Transverse colon (tissue), 4 donors: ENCODE measurements around the gene SAMD13. TPM values are rescaled to one million over a fixed set of nuclear protein-coding genes. Genes with fewer than 3 reads are reported as not detected.

Experiments
- DNase-seq: peaks from one replicate; pipeline ENCODE4 v3.0.0-alpha.2; 2019
- H3K27ac ChIP-seq, 4 donors: fragments of 200-600 bp; sonication (generic); 2 replicates each; pipeline ENCODE4 v1.5.1; 2016 to 2018; ENCODE audit warnings: inconsistent platforms in 4 of 4
- H3K27me3 ChIP-seq: fragments of 200-600 bp; sonication (generic); 2 replicates; pipeline ENCODE4 v1.5.1; 2017; ENCODE audit warnings: inconsistent platforms
- H3K36me3 ChIP-seq, 4 donors: fragments of 200-600 bp; sonication (generic); 2 replicates each; pipeline ENCODE4 v1.5.1; 2017 to 2019; ENCODE audit warnings: inconsistent platforms in 4 of 4
- H3K4me1 ChIP-seq, 4 donors: fragments of 200-600 bp; sonication (generic); 2 replicates each; pipeline ENCODE4 v1.5.1; 2017 to 2020; ENCODE audit warnings: inconsistent platforms in 4 of 4
- H3K4me3 ChIP-seq, 4 donors: fragments of 200-600 bp; sonication (generic); 1 replicate in 1 of 4; 2 replicates in 3 of 4; pipeline versions ENCODE4 v1.5.1 to v1.6.1; 2017 to 2019; ENCODE audit warnings: inconsistent platforms in 4 of 4
- H3K9me3 ChIP-seq, 2 donors: fragments of 200-600 bp; sonication (generic); 2 replicates each; pipeline ENCODE4 v1.5.1; 2017 to 2019; ENCODE audit warnings: inconsistent platforms in 2 of 2
- CTCF ChIP-seq, 5 experiments: fragments of 200-600 bp in 3 of 5; fragments of 450-650 bp in 2 of 5; sonication (generic) in 3 of 5; IDR thresholded peaks; 1 replicate in 2 of 5; 2 replicates in 3 of 5; pipeline ENCODE4 v1.5.1; 2016 to 2017; ENCODE audit warnings: antibody characterized with exemption in 5 of 5, inconsistent platforms in 3 of 5, mild to moderate bottlenecking in 2 of 5, moderate library complexity in 1 of 5
- EP300 ChIP-seq: sonication (generic); formaldehyde crosslinking; IDR thresholded peaks from one replicate; pipeline ENCODE4 v1.6.1; 2017; ENCODE audit warnings: antibody characterized with exemption, low read depth
- POLR2A ChIP-seq: fragments of 450-650 bp; IDR thresholded peaks from one replicate; pipeline ENCODE4 v1.6.1; 2016; ENCODE audit warnings: antibody characterized with exemption, mild to moderate bottlenecking, moderate library complexity
- POLR2AphosphoS5 ChIP-seq, 3 donors: sonication (generic); formaldehyde crosslinking; IDR thresholded peaks; one replicate each; pipeline ENCODE4 v1.6.1; 2016; ENCODE audit warnings: antibody characterized with exemption in 3 of 3
- WGBS, 2 donors: methylation state at CpG; one replicate each; pipeline ENCODE4 v1.1.5; 2018; ENCODE audit warnings: low coverage in 1 of 2; 5-methylcytosine and 5-hydroxymethylcytosine counted together
- in situ Hi-C, 4 donors: fragments of 200-750 bp; cut with MboI; loops; one replicate each; pipeline versions ENCODE4 v1.15.0 to v1.15.1; 2017; ENCODE audit warnings: low sequenced_read_pairs in 3 of 4, low pct_ligation_motif_present in 1 of 4, low pct_unique_long_range_greater_than_20kb in 1 of 4
- intact Hi-C: fragments of 100-400 bp; cut with DNase I; formaldehyde crosslinking; loops from one replicate; pipeline ENCODE4 v1.15.1; 2023; ENCODE audit warnings: low total_unique reads
- total RNA-seq, 4 donors: library from RNA; depleted of rRNA; stranded (reverse); fragments of >200 nt; gene quantifications; one replicate each; pipeline ENCODE4 v1.1.0, GENCODE V29; 2016

The SAMD13 gene
- total RNA-seq, 4 donors from 2014 or later, result 2.2 to 17.8 (median 13.9) TPM

DNA sequence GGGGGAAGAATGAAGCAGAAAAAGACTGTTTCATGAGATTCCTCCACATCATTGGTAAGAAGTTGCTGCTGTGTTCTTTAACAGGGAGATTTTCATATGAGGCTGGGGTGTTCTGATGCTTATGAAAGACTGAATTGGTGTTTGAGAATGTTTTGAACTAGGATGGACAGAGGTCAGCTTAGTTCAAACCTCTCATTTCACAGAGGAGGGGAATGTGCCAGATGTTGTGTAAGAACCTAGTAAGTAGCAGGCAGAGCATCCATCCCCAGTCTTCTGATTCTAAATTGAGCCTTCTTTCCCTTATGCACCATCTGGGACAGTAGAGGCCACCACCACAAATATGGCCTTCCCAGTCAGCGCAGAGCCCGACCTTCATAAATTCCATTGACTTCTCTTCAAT is 43.7 kb downstream of the SAMD13 start:
- Histone ChIP-seq H3K27ac (no peak overlapping the region), H3K4me3 (no peak overlapping the region), H3K36me3 (no peaks in the 10 kb centered on the region), H3K4me1 (peaks cover 0 to 8% (median 3%) of the 10 kb centered on the region in 4 donors), H3K27me3 (no peaks in the 10 kb centered on the region), H3K9me3 (no peaks in the 10 kb centered on the region)
- 89 to 94% methylated on average over 2 of the region's 2 CpGs for WGBS, 2 donors
- intact Hi-C loops (no loop called here), in situ Hi-C loops (no loop called here)
- TF ChIP-seq EP300 (no peak), POLR2A (no peak), CTCF (IDR thresholded peaks at IDR 0.05) (no peak), POLR2AphosphoS5 (IDR thresholded peaks at IDR 0.05) (no peak)
- no peak for DNase-seq

GRCh38 chr1:84347271-84347931 is 45.9 kb downstream of the SAMD13 start:
- no peak overlapping the region for H3K27ac ChIP-seq
- TF ChIP-seq CTCF (IDR thresholded peaks at IDR 0.05) (no peak), POLR2AphosphoS5 (IDR thresholded peaks at IDR 0.05) (no peak), EP300 (no peak), POLR2A (no peak)
- H3K9me3 ChIP-seq, result no peaks in the 10 kb centered on the region
- WGBS, 2 donors, result 77 to 84% methylated on average over 6 of the region's 6 CpGs
- DNase-seq, result no peak
- in situ Hi-C loops, result no loop called here
- peaks cover 0 to 10% (median 4%) of the 10 kb centered on the region in 4 donors for H3K4me1 ChIP-seq
- H3K4me3 ChIP-seq, result no peak overlapping the region
- intact Hi-C loops, result no loop called here
- no peaks in the 10 kb centered on the region for H3K27me3 ChIP-seq
- H3K36me3 ChIP-seq, result no peaks in the 10 kb centered on the region

DNA sequence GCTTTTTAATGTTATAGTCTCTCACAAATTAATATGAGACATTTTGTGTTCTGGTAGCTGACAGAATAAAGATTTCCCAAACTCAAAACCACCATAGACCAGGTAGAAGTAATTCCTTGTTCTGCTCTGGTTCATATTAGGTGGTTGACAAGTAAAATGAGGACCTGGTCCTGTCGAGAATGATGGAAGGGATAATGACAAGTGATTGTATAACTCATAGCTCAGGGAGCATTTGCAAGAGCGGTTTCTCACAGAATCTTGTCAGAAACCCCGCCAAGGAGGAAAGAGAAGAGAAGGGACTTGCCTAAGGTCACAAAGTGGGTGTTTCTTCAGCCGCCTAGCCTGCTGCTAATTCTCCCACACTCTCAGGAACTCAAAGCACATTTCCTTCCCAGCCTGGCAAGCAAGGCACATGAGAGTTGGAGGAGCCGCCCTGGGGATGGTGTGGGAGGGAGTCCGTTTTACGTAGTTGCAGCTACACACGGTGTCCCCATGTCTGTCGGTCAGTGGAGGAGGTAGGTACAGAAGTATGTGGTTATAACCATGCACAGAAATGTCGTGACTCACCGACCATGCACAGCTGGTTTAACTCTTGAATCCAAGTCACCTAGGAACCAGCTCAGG is 46.5 kb downstream of the SAMD13 start:
- Histone ChIP-seq H3K4me3 (no peak overlapping the region), H3K27me3 (no peaks in the 10 kb centered on the region), H3K4me1 (peaks cover 0 to 10% (median 4%) of the 10 kb centered on the region in 4 donors), H3K36me3 (no peaks in the 10 kb centered on the region), H3K27ac (no peak overlapping the region), H3K9me3 (no peaks in the 10 kb centered on the region)
- in situ Hi-C loops, result no loop called here
- no peak for TF ChIP-seq CTCF (IDR thresholded peaks at IDR 0.05)
- no peak for TF ChIP-seq EP300
- no peak for TF ChIP-seq POLR2A
- TF ChIP-seq POLR2AphosphoS5 (IDR thresholded peaks at IDR 0.05), result no peak
- 85 to 92% methylated on average over 5 to 11 of the region's 11 CpGs for WGBS, 2 donors
- intact Hi-C loops, result no loop called here
- no peak for DNase-seq

GRCh38 chr1:84348759-84349158 is 47.3 kb downstream of the SAMD13 start:
- no peak for DNase-seq
- TF ChIP-seq EP300, result no peak
- no peak for TF ChIP-seq POLR2A
- no peak for TF ChIP-seq CTCF (IDR thresholded peaks at IDR 0.05)
- TF ChIP-seq POLR2AphosphoS5 (IDR thresholded peaks at IDR 0.05), result no peak
- 89 to 96% methylated on average over 1 of the region's 1 CpG for WGBS, 2 donors
- Histone ChIP-seq H3K4me1 (peaks cover 0 to 10% (median 4%) of the 10 kb centered on the region in 4 donors), H3K27me3 (no peaks in the 10 kb centered on the region), H3K9me3 (no peaks in the 10 kb centered on the region), H3K27ac (no peak overlapping the region), H3K4me3 (no peak overlapping the region), H3K36me3 (no peaks in the 10 kb centered on the region)
- in situ Hi-C loops, result no loop called here
- intact Hi-C loops, result no loop called here
